ENCODE data around the gene ACOX2. TPM values are rescaled to one million over a fixed set of nuclear protein-coding genes. Genes with fewer than 3 reads are reported as not detected.
A peak's percentile ranks its signal among the peaks of the same experiment; 100 is the strongest.

The ACOX2 gene
- polyA plus RNA-seq, 3 donors: 2.4 to 2.5 (median 2.4) TPM

DNA sequence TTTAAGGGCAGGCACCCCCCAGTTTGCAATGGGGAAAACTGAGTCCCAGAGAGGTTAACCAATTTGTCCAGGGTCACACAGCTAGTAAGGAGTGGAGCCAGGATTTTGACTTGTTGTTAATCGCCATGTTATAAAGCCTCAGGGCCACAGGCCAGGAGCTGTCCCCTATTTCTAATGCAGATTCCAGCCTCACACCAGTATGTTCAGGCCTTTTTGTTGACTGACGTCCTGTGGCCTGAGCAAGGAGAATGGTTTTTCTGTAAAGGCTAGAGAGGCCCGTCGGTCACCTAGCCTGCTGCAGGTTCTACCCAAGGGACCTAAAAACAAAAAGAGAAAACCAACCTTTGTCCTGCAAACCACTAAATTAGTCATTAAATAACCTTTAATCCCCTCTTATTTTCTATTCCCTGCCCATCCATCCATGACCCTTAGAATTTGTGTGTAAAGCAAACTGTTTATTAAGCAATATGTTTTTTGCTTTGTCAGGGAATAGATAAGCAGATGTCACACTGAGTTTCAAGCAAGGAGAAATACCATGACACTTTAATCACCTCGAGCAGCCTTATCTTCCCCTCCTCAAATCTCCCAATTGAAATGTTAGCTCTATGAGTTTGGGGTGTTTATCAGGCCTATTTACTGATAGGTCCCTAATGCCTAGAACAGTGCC lies 14.1 kb downstream of the ACOX2 start:
- peaks cover 0 to 5% (median 4%) of the 10 kb centered on the region in 3 donors for H3K27me3 Mint-ChIP-seq (ENCODE audit: low read depth in 3 of 3)
- no peak overlapping the region for H3K4me3 Mint-ChIP-seq
- peaks cover 0 to 3% (median 0%) of the 10 kb centered on the region in 7 donors for H3K9me3 Mint-ChIP-seq
- no peaks in the 10 kb centered on the region for H3K36me3 ChIP-seq (replicated peaks in 1 of 2; ENCODE audit: control insufficient read depth in 1 of 2, insufficient read depth in 2 of 2, low read length in 2 of 2)
- no peak overlapping the region for H3K27ac ChIP-seq (ENCODE audit: low read depth in 1 of 2, low read length in 2 of 2)
- intact Hi-C loops (cut with micrococcal nuclease): no loop called here
- no peak overlapping the region for H3K4me2 ChIP-seq (replicated peaks; ENCODE audit: extremely low read depth, low read length, poor library complexity, severe bottlenecking)
- H4K20me1 ChIP-seq (ENCODE audit: insufficient read depth, low read length): no peaks in the 10 kb centered on the region
- WGBS (ENCODE audit: insufficient coverage): 100% methylated on average over 2 of the region's 5 CpGs
- H3K79me2 ChIP-seq (ENCODE audit: insufficient read depth, low read length): no peaks in the 10 kb centered on the region
- H3K4me1 ChIP-seq (ENCODE audit: control insufficient read depth in 1 of 2, insufficient read depth in 2 of 2, low read length in 2 of 2): peaks cover 21 to 31% of the 10 kb centered on the region in 2 donors
- H2AFZ ChIP-seq (ENCODE audit: insufficient read depth, low read depth, low read length, poor library complexity, severe bottlenecking): no peak overlapping the region
- TF ChIP-seq, protein P1, sequence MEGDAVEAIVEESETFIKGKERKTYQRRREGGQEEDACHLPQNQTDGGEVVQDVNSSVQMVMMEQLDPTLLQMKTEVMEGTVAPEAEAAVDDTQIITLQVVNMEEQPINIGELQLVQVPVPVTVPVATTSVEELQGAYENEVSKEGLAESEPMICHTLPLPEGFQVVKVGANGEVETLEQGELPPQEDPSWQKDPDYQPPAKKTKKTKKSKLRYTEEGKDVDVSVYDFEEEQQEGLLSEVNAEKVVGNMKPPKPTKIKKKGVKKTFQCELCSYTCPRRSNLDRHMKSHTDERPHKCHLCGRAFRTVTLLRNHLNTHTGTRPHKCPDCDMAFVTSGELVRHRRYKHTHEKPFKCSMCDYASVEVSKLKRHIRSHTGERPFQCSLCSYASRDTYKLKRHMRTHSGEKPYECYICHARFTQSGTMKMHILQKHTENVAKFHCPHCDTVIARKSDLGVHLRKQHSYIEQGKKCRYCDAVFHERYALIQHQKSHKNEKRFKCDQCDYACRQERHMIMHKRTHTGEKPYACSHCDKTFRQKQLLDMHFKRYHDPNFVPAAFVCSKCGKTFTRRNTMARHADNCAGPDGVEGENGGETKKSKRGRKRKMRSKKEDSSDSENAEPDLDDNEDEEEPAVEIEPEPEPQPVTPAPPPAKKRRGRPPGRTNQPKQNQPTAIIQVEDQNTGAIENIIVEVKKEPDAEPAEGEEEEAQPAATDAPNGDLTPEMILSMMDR (IDR thresholded peaks at IDR 0.05): no peak
- H3K27me3 ChIP-seq (ENCODE audit: control insufficient read depth in 2 of 2, insufficient read depth in 2 of 2, low read length in 2 of 2): no peaks in the 10 kb centered on the region
- H3K36me3 Mint-ChIP-seq: peaks cover 0 to 4% of the 10 kb centered on the region in 2 donors
- peaks cover 25% of the 10 kb centered on the region for H3K4me1 Mint-ChIP-seq
- no peak for DNase-seq
- H3K9me3 ChIP-seq (replicated peaks in 1 of 2; ENCODE audit: control insufficient read depth in 1 of 2, insufficient read depth in 1 of 2, low read length in 2 of 2): no peaks in the 10 kb centered on the region
- no peak overlapping the region for H3K9ac ChIP-seq (ENCODE audit: insufficient read depth, low read length, poor library complexity, severe bottlenecking)
- no peak overlapping the region for H3K27ac Mint-ChIP-seq
- H3K4me3 ChIP-seq (replicated peaks in 1 of 3; ENCODE audit: low read depth in 2 of 3, low read length in 3 of 3): no peak overlapping the region

DNA sequence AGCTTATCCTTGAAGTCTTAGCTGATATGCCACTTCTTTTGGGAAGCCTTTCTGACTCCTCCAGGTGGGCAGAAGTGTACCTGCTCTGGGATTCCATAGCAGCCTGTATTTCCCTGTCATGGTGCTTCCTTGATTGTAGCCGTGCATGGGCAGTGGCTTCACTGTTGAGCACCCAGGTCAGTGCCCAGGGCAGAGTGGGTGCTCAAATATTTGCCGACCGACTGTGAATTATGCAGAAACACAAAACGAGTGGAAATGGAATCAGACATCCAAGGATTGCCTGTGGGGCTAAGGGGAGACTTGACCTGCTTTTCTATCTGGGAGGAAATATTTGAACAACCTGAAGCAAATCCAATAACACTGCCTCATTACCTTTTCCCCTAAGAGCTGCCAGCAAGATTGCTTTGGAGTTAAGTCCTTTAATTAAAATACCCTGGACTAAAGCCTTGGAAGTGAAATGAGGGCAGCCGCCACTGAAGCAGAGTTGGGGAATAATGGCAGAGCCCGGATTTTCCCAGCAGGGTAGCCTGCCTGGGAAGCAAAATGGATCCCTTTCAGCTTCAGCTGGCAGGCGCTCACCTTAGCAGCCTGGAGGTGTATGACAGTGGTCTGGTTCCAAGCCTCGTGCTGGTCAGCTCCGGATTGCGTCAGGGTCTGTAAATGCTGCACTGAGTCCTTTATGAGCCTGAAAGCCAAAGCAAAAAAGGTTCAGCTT lies 14.9 kb downstream of the ACOX2 start:
- no peak for DNase-seq
- 88% methylated on average over 9 of the region's 10 CpGs for WGBS (ENCODE audit: insufficient coverage)
- no peaks in the 10 kb centered on the region for H3K27me3 ChIP-seq (ENCODE audit: control insufficient read depth in 2 of 2, insufficient read depth in 2 of 2, low read length in 2 of 2)
- no peak overlapping the region for H2AFZ ChIP-seq (ENCODE audit: insufficient read depth, low read depth, low read length, poor library complexity, severe bottlenecking)
- Mint-ChIP-seq H3K36me3 (peaks cover 0 to 4% of the 10 kb centered on the region in 2 donors), H3K27me3 (ENCODE audit: low read depth in 3 of 3) (peaks cover 0 to 6% (median 5%) of the 10 kb centered on the region in 3 donors), H3K4me1 (peaks cover 24% of the 10 kb centered on the region), H3K9me3 (peaks cover 0 to 3% (median 0%) of the 10 kb centered on the region in 7 donors), H3K27ac (peak overlapping the region in 2 of 7 donors; percentile 6 to 24), H3K4me3 (no peak overlapping the region)
- H3K9ac ChIP-seq (ENCODE audit: insufficient read depth, low read length, poor library complexity, severe bottlenecking): no peak overlapping the region
- intact Hi-C loops (cut with micrococcal nuclease): no loop called here
- H3K36me3 ChIP-seq (replicated peaks in 1 of 2; ENCODE audit: control insufficient read depth in 1 of 2, insufficient read depth in 2 of 2, low read length in 2 of 2): no peaks in the 10 kb centered on the region
- no peaks in the 10 kb centered on the region for H3K79me2 ChIP-seq (ENCODE audit: insufficient read depth, low read length)
- H3K4me3 ChIP-seq (replicated peaks in 1 of 3; ENCODE audit: low read depth in 2 of 3, low read length in 3 of 3): no peak overlapping the region
- TF ChIP-seq, protein P1 (IDR thresholded peaks at IDR 0.05): no peak
- H3K4me2 ChIP-seq (replicated peaks; ENCODE audit: extremely low read depth, low read length, poor library complexity, severe bottlenecking): no peak overlapping the region
- no peaks in the 10 kb centered on the region for H3K9me3 ChIP-seq (replicated peaks in 1 of 2; ENCODE audit: control insufficient read depth in 1 of 2, insufficient read depth in 1 of 2, low read length in 2 of 2)
- no peak overlapping the region for H3K27ac ChIP-seq (ENCODE audit: low read depth in 1 of 2, low read length in 2 of 2)
- peaks cover 20 to 23% of the 10 kb centered on the region in 2 donors for H3K4me1 ChIP-seq (ENCODE audit: control insufficient read depth in 1 of 2, insufficient read depth in 2 of 2, low read length in 2 of 2)
- H4K20me1 ChIP-seq (ENCODE audit: insufficient read depth, low read length): no peaks in the 10 kb centered on the region
